Liver (tissue), 3 donors: ENCODE measurements around the gene MYOM3.

Source experiments
- GABPA ChIP-seq, 2 donors: IDR thresholded peaks in 1 of 2; conservative IDR thresholded peaks in 1 of 2; 2 replicates each; pipeline ENCODE4 v1.6.1; 2016; ENCODE audit warnings: antibody characterized with exemption in 2 of 2, mild to moderate bottlenecking in 1 of 2, moderate library complexity in 1 of 2
- HNF4A ChIP-seq, 2 donors: conservative IDR thresholded peaks; 2 replicates each; pipeline ENCODE4 v1.6.1; 2016; ENCODE audit warnings: antibody characterized with exemption in 2 of 2, mild to moderate bottlenecking in 2 of 2
- TF ChIP-seq, protein P1 (sequence below): fragments of 150-350 bp; IDR thresholded peaks from 2 replicates; pipeline ENCODE4 v1.5.1; 2017; ENCODE audit warnings: improper control_type of control experiment, low read depth, low read length; ENCODE audit not compliant: missing input control
- TF ChIP-seq, protein P2 (sequence below): IDR thresholded peaks from 2 replicates; pipeline ENCODE4 v1.6.1; 2016; ENCODE audit warnings: antibody characterized with exemption
- donor health status: healthy.
- donor health status: healthy.

DNA sequence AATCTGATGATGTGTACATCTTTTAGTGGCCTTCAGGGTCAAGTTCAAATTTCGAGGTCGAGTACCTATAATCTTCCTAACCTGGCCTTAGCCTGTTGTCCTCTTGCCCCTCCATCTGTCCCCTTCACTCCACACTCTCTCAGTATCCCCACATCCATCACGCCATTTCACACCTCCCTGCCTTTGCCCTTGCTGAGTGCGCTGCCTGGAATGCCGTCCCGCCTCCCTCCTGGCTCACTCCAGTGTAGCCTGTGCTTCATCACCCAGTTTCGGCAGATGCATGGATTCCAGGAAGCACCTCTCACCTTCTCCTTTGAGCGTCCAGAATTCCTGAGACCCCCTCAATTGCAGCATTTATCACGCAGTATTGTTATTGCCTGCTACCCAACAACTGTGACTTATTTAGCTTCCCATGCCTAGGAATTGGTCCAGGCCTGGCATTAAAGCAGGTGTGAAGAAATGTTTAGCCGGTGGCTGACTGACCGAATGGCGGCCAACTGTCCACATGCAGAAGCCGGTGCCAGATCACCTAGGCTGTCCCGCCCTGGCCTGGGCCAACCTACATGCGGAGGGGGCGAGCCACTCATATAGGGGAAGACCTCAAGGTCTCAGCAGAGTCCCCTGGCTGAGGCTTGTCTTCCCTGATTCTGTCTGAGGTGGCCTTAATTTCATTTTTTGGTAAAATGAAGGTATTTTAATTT lies 34.5 kb downstream of the MYOM3 start:
- TF ChIP-seq, protein P1, sequence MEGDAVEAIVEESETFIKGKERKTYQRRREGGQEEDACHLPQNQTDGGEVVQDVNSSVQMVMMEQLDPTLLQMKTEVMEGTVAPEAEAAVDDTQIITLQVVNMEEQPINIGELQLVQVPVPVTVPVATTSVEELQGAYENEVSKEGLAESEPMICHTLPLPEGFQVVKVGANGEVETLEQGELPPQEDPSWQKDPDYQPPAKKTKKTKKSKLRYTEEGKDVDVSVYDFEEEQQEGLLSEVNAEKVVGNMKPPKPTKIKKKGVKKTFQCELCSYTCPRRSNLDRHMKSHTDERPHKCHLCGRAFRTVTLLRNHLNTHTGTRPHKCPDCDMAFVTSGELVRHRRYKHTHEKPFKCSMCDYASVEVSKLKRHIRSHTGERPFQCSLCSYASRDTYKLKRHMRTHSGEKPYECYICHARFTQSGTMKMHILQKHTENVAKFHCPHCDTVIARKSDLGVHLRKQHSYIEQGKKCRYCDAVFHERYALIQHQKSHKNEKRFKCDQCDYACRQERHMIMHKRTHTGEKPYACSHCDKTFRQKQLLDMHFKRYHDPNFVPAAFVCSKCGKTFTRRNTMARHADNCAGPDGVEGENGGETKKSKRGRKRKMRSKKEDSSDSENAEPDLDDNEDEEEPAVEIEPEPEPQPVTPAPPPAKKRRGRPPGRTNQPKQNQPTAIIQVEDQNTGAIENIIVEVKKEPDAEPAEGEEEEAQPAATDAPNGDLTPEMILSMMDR = no peak
- TF ChIP-seq HNF4A (conservative IDR thresholded peaks at IDR 0.05) = no peak
- no peak for TF ChIP-seq GABPA (IDR thresholded peaks at IDR 0.05 in 1 of 2, conservative IDR thresholded peaks at IDR 0.05 in 1 of 2)
- TF ChIP-seq, protein P2, sequence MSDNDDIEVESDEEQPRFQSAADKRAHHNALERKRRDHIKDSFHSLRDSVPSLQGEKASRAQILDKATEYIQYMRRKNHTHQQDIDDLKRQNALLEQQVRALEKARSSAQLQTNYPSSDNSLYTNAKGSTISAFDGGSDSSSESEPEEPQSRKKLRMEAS = no peak
